Measurements from ENCODE around the gene CCDC40. TPM values are rescaled to one million over a fixed set of nuclear protein-coding genes. Genes with fewer than 3 reads are reported as not detected.

The CCDC40 gene
- total and polyA plus RNA-seq, 2 of the 13 experiments (the other 11 are each of a cell fraction or from before 2014, with no cell fraction given): 4.1 to 5.5 TPM

- TF ChIP-seq TFDP1 (CRISPR knock-in tag; IDR thresholded peaks at IDR 0.05; ENCODE audit: borderline replicate concordance) (peak; percentile 40; the same call in 1 of the 2 replicates), RNF2 (conservative IDR thresholded peaks at IDR 0.05; ENCODE audit: low read depth) (no peak), ZNF253 (CRISPR knock-in tag; IDR thresholded peaks at IDR 0.05; ENCODE audit: borderline replicate concordance) (no peak), ZNF557 (CRISPR knock-in tag; IDR thresholded peaks at IDR 0.05) (no peak), MATR3 (CRISPR knock-in tag; IDR thresholded peaks at IDR 0.05) (no peak), MAFF (IDR thresholded peaks at IDR 0.05; ENCODE audit: low read depth, low read length) (no peak), ZNF138 (CRISPR knock-in tag; IDR thresholded peaks at IDR 0.05; ENCODE audit: low read depth) (no peak), JARID2 (CRISPR knock-in tag; IDR thresholded peaks at IDR 0.05; ENCODE audit: insufficient replicate concordance) (no peak), HNRNPL (IDR thresholded peaks at IDR 0.05; ENCODE audit: low read depth, low read length) (no peak), ZNF10 (CRISPR knock-in tag; IDR thresholded peaks at IDR 0.05; ENCODE audit: borderline replicate concordance, low read depth) (no peak), TRIM24 (CRISPR knock-in tag; IDR thresholded peaks at IDR 0.05) (no peak), NR2F1 (CRISPR knock-in tag; IDR thresholded peaks at IDR 0.05) (no peak), RAD51 (IDR thresholded peaks at IDR 0.05; ENCODE audit: borderline replicate concordance) (no peak), ERF (CRISPR knock-in tag; IDR thresholded peaks at IDR 0.05) (peak; percentile 83), DBP (CRISPR knock-in tag; IDR thresholded peaks at IDR 0.05; ENCODE audit: not compliant biosample characterization) (no peak), ZNF224 (CRISPR knock-in tag; IDR thresholded peaks at IDR 0.05) (no peak), MAFG (CRISPR knock-in tag; IDR thresholded peaks at IDR 0.05) (no peak), DPF2 (CRISPR knock-in tag; IDR thresholded peaks at IDR 0.05; ENCODE audit: borderline replicate concordance, low read depth) (no peak), KLF13 (CRISPR knock-in tag; IDR thresholded peaks at IDR 0.05) (no peak; the same call in 1 of the 2 replicates), ZFY (CRISPR knock-in tag; IDR thresholded peaks at IDR 0.05) (peak; percentile 70), ZZZ3 (CRISPR knock-in tag; IDR thresholded peaks at IDR 0.05; ENCODE audit: borderline replicate concordance) (no peak), ZNF569 (CRISPR knock-in tag; IDR thresholded peaks at IDR 0.05; ENCODE audit: borderline replicate concordance) (no peak), THYN1 (CRISPR knock-in tag; IDR thresholded peaks at IDR 0.05; ENCODE audit: borderline replicate concordance, low read depth) (peak; percentile 67; the same call in 1 of the 2 replicates), CREB1 (IDR thresholded peaks at IDR 0.05) (no peak), CREB1 (CRISPR knock-in tag; IDR thresholded peaks at IDR 0.05) (no peak)
- TF ChIP-seq, protein P1, sequence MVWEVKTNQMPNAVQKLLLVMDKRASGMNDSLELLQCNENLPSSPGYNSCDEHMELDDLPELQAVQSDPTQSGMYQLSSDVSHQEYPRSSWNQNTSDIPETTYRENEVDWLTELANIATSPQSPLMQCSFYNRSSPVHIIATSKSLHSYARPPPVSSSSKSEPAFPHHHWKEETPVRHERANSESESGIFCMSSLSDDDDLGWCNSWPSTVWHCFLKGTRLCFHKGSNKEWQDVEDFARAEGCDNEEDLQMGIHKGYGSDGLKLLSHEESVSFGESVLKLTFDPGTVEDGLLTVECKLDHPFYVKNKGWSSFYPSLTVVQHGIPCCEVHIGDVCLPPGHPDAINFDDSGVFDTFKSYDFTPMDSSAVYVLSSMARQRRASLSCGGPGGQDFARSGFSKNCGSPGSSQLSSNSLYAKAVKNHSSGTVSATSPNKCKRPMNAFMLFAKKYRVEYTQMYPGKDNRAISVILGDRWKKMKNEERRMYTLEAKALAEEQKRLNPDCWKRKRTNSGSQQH (CRISPR knock-in tag; IDR thresholded peaks at IDR 0.05; ENCODE audit: low read depth): no peak
- TF ChIP-seq, protein P2, sequence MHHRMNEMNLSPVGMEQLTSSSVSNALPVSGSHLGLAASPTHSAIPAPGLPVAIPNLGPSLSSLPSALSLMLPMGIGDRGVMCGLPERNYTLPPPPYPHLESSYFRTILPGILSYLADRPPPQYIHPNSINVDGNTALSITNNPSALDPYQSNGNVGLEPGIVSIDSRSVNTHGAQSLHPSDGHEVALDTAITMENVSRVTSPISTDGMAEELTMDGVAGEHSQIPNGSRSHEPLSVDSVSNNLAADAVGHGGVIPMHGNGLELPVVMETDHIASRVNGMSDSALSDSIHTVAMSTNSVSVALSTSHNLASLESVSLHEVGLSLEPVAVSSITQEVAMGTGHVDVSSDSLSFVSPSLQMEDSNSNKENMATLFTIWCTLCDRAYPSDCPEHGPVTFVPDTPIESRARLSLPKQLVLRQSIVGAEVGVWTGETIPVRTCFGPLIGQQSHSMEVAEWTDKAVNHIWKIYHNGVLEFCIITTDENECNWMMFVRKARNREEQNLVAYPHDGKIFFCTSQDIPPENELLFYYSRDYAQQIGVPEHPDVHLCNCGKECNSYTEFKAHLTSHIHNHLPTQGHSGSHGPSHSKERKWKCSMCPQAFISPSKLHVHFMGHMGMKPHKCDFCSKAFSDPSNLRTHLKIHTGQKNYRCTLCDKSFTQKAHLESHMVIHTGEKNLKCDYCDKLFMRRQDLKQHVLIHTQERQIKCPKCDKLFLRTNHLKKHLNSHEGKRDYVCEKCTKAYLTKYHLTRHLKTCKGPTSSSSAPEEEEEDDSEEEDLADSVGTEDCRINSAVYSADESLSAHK (CRISPR knock-in tag; IDR thresholded peaks at IDR 0.05; ENCODE audit: borderline replicate concordance): no peak
Measured at GRCh38 chr17:80008383-80008840, 28.0 kb upstream of the CCDC40 start (continued).
